Measurements from ENCODE around the gene SPTLC2.

The SPTLC2 gene

DNA sequence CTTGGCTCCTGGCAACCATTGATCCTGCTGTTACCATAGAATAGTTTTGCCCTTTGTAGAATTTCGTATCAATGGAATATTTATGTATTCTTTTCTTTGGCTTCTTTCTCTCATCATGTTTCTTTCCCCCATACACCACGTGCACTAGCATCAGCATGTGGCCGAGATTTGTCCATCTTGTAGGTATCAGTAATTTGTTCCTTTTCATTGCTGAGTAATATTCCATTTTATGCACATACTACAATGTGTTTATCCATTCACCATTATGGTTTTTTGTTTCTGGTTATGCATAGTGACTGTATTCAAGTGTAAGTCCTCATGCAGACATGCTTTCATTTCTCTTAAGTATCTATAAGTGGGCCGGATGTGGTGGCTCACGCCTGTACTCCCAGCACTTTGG lies 113.3 kb downstream of the SPTLC2 start:
- DNase-seq (ENCODE audit: low spot score): no peak

DNA sequence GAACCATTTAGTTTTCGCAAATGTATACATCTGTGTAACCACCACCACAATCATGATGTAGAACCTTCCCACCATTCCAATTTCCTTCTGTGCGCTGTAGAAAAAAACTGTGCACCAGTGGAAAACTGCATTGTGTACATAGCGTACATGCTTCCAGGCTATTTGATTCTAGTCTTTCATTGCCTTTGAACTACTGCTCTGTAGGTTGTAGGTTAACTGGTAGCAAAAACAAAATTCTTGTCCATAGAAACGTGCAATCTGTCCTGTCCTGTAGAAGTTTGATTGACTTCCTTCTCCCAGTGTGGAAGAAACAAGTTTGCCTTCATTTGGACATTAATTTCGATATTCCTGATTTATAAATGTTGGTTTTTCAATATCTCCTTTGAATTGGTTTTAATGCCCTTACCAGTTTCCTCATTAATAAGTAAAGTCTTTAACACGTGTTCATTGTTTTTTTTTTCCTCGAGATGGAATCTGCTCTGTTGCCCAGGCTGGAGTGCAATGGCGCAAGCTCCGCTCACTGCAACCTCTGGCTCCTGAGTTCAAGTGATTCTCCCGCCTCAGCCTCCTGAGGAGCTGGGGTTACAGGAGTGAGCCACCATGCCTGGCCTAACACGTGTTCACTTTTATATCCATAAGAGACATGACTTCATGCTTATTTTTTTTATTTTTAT lies 114.2 kb downstream of the SPTLC2 start:
- no peak for DNase-seq (ENCODE audit: low spot score)

DNA sequence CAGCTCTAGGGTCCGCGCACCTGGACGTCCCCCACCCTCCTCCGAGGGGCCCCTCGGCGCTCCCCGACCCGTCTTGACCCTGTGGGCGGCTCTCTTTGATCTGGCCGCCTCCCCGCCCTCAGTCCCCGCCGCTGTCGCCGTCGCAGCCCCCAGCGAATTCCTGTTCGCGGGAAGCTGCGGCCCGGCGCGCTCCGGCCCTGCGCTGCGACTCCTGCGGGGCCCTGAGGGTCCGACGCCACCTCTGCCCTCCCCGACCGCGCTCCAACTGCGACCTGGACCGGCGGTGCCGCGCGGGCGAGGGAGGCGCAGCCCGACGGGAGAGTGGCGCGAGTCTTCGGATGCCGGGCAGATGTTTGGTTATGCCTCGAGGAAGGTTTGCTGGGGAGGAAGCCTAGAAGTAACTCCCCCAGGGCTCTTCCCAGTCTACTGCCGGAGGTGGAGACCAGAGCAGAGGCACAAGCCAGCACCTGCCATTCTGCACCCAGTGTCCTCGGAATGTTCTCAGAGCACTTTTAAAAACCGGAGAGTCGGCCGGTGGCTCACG lies 117.4 kb downstream of the SPTLC2 start:
- DNase-seq (ENCODE audit: low spot score): no peak

DNA sequence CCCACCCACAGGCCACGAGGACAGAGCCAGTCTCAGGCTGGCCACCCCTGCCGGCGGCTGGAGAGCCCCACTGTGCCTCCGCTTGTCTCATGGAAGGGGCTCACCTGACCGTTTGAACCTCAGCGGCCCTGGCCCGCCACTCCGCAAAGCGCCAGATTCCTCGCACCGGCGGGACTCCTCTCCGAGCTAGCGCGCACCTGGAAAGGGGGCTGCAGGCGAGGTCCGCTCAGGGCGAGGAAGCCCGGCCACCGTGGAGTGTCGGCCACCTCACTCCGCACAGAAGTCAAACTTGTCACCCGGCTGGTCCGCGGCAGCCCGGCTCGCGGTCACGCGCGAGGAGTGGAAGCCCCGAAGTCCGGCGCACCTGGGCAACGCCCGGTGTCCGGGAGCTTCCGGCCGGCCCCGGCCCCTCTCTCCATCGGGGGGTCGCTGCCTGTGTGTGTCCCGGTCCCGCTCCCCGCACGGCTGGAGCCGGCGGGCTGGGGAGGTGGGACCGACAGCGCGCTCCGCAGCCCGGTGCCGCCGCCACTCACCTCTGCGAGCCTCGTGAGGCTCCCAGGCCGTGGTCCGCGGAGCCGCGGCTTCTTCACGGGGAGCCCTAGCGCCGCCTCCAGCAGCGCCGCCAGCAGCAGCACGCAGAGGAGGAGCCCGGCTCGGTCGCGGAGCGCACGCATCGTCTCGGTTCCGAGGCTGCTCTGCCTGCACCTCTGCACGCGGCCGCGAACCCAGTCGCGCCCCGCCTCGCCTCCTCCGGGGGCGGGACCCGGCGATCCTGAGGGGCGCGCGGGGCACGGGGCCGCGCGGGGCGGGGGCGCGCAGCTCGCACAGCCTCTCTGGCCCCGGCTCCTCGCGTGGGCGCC lies 118.1 kb downstream of the SPTLC2 start, which contains the start of gene ISM2:
Gene ISM2 (minus strand): TSS at position 697 of the 860 bp plus-strand sequence. CDS start 23 bp downstream, at position 674.
- DNase-seq (ENCODE audit: low spot score): peak; percentile 13

DNA sequence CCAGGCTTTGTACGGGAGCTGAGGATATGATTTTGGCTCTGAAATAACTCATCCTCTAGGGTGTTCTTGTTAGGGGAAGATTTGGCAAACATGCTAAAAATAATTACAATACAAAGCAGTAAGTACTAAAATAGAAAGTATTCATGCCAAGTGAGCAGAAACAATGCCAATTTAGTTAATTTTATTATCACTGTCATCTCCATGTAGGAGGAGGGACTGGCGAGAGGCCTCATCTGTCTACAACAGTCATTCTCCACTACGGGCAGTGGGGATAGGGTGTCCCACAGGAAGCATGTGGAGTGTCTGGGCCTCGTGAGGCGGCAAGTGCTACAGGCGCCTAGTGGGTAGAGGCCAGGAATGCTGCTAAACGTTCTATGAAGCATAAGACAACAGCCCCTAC lies 121.1 kb downstream of the SPTLC2 start:
- no peak for DNase-seq (ENCODE audit: low spot score)

DNA sequence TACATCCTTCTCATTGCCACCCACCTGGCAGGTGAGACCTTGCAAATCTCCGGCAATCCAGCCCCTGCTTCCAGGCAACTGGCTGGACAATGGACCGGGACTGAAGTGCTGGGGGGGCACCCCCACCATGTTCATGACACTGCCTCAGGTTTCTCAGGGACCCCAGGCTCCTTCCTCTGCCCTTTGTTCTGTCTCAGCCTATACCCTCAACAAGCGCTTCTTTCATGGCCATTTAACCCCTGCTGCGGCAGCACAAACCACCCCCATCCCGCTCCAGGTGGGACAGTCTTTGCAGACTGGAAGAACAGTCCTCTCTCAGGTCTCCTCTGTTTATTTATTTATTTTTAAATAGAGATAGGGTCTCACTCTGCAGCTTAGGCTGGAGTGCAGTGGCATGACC lies 125.4 kb downstream of the SPTLC2 start:
- DNase-seq (ENCODE audit: low spot score): no peak

DNA sequence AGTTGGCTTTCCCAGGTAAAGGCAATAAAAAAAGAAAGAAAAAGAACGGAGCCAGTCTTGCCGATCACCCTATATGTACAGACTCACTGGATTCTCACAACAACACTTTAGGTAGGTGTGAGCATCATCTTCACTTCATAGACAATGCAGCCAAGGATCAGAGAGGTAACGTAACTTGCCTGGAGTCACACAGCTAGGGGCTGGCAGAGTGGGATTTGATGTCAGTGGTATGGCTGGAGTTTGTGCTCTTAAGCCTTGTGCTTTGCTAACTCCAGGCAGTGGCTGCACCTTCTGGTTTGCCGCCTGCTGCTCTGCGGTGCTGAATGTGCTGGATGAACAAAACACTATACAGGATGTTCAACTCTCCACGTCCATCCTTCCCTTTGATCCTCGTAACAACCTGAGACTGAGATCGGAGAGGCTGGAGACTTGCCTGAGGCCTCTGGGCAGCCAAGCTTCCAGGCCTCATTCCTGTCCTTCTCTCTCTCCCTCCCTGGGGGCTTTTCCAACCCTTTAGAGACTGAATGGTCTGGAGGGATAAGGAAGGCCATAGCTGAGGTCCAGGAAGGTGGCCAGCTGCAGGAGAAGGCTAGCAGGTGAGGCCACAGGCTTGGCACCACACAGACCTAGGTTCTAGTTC lies 126.0 kb downstream of the SPTLC2 start:
- no peak for DNase-seq (ENCODE audit: low spot score)

DNA sequence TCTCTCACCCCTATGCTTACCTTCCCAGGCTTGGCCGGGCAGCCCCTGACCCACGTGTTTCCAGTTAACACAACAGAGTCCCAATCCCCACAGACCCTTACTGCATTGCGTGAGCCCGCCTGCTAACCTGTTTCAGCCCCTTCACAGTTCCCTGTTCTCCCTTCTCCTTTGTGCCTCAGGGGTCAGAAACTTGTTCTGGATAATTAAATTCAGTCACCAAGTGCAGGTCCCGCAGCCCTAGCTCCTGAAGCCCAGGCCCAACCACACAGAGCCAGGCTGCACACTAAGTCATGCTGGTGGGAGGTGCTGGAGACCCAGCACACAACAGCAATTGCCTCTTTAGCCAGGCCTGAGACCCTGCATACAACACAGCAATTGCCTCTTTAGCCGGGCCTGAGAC lies 127.4 kb downstream of the SPTLC2 start:
- no peak for DNase-seq (ENCODE audit: low spot score)

DNA sequence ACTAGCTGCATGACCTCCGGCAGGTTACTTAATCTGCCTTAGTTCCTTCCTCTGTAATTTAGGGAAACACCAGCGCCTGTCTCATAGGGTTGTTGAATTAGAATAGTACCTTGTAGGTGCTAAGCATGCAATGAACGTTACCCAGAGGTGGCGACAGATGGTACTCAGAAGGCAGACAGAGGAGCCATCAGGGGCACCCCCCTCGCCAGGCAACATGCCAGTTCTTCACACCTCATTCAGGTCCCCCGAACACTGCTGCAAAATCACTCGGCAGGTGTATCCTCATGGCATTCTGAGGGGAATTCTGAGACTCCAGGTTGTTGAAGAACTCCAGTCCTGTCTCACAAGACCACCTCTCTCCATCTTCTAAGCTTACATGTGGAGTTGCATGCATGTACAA lies 127.9 kb downstream of the SPTLC2 start:
- DNase-seq (ENCODE audit: low spot score): no peak

DNA sequence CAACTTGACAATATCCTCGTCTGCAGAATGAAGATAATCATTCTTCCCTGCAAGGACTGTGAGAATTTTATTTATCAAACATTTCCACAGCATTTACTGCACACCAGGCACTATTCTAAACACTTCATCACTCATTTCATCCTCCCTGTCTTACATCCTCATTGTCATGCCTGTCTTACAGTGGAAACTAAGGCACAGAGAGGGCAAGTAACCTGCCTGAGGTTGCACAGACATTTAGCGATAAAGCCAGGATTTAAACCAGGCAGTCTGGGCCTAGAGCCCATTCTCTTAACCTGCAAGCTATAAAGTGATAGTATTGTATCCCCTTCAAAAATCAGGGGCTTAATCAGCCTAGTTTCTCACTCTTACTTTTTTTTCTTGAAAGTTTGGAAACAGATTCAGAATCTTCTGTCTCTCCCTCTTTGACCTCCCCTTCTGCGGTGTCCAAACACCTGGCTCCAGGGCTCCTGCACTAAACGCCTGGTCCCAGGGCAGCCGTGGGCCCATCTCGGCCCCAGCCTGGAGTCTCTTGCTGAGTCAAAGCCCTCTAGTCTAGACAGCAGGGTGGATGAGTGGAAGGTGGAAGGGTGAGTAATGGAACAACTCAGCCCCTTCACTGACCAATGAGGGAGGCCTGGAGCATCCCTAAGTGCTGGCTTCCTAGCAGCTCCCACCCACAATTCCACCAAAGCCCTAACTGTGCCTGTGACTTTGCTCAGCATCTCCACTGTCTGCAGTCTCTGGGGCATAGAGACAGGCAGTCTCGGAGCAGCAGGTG lies 130.3 kb downstream of the SPTLC2 start:
- no peak for DNase-seq (ENCODE audit: low spot score)

DNA sequence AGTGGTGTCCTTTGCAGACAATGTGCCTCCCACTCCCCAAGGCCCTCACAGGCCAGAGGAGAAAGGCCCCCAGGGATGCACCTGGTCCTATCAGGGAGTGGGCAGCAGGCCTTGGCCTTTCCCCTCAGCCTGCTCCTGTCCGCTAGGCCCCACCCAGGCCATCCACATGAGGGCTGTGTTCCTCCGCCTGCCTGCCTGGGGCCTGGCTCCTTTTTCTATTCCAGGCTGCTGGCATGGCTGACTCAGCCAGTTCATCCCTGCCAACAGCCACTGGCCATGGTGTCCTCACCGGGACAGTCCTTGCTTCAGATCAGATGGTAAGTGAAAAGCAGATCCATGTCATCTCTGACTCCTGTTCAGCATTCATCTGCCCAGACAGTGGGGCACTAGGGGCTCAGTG lies 131.2 kb downstream of the SPTLC2 start:
- DNase-seq (ENCODE audit: low spot score): no peak

DNA sequence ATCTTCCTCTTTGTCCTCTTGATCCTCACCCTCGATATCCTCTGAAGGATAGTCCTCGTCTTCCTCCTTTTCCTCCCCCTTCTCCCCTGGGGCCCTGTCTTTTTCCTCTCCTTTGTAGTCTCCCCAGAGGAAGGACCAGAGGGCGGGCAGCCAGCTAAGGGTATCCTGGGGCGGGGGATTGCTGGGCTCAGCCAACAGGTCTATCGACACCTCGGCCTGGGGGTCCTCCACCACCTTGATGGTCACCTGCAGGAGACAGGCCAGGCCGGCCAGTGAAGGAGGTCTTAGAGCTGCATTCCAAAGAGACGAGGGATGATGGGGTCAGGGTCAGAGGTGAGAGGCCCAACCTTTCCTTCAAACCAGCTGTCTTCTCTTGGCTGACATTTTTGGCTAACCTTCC lies 134.0 kb downstream of the SPTLC2 start:
- no peak for DNase-seq (ENCODE audit: low spot score)

DNA sequence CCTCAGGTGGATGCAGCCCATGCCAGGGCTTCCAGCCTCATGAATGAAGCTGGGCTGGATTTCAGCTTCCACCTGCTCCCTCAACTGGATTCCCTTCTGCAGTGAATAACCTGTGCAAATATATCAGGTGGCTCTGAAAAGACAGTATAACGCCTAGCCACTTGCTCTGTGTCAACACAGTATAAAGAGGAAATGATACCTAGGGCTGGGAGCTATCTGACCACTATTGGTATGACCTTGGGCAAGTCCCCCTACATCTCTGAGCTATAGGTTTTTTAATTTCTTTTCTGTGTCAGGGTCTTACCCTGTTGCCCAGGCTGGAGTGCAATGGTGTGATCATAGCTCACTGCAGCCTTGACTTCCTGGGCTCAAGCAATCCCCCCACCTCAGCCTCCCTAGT lies 137.6 kb downstream of the SPTLC2 start:
- no peak for DNase-seq (ENCODE audit: low spot score)

DNA sequence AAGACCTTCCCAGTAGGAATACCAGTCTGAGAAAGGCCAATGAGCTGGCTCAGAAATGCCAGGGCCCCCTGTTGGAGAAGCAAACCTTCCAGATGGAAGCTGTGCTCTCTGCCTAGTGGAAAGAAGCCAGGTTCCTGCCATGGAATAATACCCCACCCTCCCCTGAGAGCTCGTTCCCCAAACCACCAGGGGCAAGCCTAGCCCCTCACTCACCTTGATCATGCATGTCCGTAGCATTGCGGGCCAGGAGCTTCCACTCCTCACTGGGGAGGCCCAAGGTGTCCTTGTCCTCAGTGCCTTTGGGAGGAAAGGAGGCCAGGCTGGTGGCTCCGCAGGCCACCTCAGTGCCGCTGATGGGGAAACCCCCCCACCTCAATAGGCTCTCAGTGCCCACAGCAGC lies 138.4 kb downstream of the SPTLC2 start:
- DNase-seq (ENCODE audit: low spot score): no peak

DNA sequence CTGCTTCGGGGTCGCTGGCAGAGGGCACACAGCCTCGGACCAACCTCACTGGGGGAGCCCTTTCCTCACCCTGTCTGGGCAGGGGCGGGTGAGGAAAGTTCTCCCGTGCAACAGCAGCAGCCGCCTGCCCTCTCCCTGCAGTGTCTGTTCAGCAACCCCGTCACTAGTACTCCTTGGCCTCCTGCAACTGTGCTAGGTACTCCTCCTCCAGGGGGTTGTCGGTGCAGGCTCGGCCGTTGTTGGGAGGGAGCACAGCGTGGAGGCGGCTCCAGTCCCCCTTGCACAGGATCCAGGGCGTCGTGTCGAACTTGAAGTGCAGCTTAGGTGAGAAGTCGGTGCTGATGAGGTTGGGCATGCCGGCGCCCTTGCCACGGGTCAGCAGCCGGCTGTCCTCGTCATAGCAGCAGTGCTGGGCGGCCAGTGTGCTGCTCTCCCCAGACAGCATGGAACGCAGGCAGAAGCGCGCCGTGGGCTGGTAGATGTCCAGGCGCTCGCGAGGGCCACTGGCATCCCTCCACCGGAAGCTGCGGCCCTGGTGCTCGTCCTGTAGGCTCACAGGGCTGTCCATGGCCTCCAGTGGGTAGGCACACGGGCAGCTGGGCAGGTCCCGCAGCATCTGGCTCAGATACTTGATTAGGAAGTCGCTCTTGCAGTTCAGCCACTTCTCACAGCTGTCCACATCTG lies 140.9 kb downstream of the SPTLC2 start:
- no peak for DNase-seq (ENCODE audit: low spot score)

DNA sequence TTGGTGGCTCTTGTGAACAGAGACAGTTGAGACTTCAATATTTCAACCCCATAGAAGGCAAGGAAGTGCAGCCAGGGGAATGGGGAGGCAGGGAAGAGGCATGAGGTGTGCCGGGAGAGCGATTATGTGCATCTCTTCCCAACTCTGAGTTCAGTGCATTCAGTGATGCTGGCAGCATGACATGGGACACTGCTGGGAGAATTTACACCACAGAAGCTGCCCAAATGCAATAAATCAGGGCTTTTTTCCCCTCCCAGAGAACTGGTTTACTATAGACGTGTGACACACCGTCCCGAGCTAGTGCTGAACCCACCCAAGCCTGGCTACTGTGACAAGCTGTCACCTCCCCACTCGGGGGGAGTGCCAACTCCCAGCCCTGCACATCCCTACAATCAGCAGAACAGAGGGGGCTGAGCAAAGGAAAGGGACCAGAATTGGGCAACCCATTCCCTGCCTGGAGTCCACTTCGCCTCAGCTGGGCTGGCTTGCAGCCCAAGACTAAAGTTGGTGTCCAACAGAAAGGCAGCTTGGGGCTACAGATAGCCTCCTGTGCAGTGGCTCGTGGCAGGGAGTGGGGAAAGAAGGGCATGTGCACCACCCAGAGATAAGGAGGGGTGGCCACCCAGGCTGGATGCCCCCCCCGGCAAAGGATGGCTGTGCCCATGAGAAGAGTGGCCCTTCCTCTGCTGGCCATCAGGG lies 141.8 kb downstream of the SPTLC2 start:
- DNase-seq (ENCODE audit: low spot score): no peak

DNA sequence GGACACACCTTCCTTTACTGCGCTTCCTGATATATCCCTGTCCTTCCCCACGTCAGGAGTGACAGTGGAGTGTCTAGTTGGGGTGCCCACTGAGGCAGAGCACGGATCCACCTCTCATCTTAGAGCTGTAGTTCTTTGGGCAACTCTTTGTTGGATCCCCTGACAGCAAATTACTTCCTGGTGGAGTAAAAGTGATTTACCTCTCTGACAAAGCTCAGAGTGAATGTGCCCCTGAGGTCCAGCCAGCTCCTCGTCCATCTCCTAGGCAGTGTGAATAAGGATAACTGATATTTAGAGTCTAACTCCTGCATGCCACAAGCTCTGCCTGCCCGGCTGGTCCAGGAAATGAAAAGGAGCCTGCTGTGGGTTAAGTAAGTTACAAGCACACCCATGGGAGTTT lies 142.5 kb downstream of the SPTLC2 start:
- no peak for DNase-seq (ENCODE audit: low spot score)

DNA sequence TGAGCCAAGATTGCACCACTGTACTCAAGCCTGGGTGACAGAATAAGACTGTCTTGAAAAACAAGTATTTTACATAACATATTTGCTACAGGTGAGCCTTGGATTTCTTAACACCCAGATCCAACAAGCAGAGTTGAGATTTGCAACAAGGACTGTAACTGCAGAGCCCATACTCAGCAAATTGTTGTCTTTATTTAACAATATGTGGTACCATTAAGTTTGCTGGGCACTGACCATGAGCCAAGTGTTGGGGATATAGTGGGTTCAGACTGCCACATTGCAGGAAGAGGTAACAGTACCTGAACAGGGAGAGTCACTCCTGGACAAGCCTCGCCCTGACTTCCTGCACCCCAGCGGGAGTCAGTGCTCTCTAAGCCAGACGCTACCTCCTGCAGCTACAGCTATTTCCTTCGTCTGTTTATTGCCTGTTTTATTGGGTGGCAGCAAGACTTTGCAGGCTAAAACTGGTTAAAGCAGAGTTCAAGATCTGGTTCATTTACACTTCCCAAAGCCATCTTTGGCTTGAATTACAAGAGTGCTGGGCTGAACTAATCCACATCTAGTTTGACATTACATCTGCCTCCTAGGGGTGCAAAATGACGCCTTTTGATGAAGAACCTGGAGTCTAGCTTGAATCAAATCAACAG lies 146.1 kb downstream of the SPTLC2 start:
- DNase-seq (ENCODE audit: low spot score): no peak

DNA sequence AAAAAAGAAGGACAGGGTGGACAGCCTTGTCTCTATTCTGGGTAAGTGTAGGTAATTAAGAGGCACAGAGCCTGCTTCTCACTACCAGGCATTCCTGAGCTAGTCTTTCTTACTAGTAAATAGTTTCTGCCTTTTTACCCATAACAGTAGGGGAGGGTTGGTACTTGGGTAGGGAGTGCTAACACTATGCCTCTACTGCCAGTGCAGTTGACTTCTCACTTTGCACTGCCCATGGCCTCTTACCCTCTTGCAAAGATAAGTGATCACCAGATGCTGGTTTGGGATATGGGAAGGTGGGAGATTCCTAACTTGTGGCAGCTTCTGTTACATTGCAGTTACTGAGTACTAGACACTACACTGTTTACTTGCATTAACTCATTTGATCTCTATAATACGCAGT lies 146.9 kb downstream of the SPTLC2 start:
- DNase-seq (ENCODE audit: low spot score): no peak

DNA sequence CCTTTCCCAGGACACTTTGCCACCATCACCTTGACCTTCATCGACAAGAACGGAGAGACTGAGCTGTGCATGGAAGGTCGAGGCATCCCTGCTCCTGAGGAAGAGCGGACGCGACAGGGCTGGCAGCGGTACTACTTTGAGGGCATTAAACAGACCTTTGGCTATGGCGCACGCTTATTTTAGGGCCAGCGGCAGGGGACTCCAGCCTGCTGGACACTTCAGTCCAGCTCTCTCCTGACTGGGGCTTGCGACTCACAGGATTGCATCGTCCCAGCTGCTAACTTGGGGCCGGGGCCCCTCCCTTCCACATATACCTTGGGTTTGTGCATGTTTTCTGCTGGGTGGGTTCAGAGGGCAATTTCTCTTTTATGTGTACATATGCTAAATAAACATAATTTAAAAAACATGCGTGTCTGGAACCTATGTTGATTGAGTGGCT lies 147.4 kb downstream of the SPTLC2 start:
- DNase-seq (ENCODE audit: low spot score): no peak

All from CD4-positive, alpha-beta T cell treated with Interleukin-2 at 100 ng/mL for 4 hours (primary cell).